HG02798 (cell line): ENCODE measurements around the gene TIMP1.
A peak's percentile ranks its signal among the peaks of the same experiment; 100 is the strongest.
"Not testable (repeated sequence)": the region's sequence is repeated elsewhere in the genome, so short reads cannot be mapped to it uniquely, and the experiment has no call there.

Experiments used
- ATAC-seq: cut with Tn5 transposase; IDR thresholded peaks from one replicate; pipeline ENCODE4 v1.9.1; 2021; ENCODE audit warnings: mild to moderate bottlenecking; ENCODE audit not compliant: unreplicated experiment, poor library complexity

TIMP1 gene

DNA sequence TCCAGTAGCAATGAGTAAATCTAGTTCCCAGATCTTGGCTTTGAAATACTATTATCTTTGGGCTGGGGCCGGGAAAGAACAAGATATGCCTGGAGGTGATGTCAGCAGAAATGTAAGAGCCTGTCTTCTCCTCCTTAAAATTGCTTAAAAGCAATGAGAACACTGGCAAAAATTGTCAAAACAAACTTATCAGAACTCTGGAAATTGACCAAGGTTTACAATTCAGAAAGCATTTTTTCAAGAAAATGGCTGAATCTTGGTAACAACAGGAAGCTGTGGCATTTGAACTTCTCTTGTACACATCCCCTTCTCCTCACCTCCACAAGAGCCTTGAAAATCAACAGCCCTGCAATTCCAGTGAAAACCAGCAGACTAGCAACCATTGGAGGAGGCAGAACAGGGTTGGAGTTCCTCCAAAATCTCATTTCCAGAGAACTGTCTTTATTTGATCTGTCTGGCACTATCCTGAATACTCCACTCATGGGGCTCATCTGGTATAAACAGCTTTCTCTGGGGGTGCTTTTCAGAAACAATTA, 13.5 kb downstream of the TIMP1 start:
- ATAC-seq: no peak

DNA sequence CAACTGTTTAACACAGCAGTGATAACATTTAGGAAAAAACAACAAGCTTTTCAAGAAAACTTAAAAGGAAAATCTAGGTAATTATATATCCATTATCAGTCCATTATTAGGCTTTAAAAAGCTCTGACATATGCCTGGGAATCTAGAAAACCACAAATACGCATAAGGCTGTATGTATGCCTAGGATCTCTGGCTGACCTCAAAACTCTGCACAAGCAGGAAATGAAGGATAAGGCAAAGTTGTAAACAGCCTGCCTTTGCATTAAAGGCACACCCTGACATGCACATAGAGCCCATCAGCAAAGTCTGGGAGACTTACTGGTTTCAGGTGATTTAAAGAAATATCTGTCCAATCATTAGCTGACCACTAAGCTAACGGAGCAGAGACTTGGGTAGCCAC, 14.0 kb downstream of the TIMP1 start:
- ATAC-seq: no peak

DNA sequence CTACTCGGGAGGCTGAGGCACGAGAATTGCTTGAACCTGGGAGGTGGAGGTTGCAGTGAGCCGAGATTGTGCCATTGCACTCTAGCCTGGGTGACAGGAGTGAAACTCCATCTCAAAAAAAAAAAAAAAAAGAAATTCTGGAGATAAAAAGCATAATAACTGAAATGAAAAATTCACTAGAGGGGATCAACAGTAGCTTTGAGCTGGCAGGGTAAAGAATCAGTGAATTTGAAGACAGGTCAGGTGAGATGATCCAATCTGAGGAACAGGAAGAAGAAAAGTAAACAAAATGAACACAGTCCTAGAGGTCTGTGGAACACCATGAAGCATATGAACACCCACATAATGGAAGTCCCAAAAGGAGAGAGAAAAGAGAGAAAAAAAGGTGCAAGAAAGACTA, 15.0 kb downstream of the TIMP1 start:
- no peak for ATAC-seq

DNA sequence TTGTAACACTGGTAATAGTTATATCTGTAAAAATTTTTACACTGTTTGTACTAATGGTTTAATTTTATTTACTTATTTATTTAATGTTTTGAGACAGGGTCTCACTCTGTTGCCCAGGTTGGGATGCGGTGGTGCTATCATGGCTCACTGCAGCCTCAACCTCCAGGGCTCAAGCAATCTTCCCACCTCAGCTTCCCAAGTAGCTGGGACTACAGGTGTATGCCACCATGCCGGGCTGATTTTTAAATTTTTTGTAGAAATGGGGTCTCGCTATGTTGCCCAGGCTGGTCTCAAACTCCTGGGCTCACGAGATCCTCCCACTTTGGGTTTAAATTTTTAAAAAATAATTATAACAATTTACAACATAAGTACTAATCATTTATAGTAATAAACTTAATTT, 20.9 kb downstream of the TIMP1 start:
- ATAC-seq: not testable (repeated sequence)

DNA sequence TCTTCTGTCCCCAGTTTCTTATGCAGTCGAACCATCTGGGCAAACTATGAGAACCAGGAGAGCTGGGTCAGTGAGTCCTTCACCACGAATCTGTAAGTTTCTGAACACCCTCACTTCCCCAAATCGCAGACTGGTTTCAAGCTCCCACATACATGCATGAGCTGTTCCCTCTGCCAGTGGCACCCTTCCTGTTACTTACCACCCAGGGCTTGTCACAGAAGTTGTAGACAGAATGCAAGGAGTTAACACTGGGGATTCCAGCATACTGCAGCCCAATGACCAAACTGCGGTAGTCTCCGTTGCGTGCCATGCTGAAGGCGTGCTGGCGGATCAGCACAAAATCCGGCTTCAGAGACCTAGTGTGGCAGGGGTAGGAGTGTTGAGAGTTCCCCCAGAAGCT, 22.8 kb downstream of the TIMP1 start:
- no peak for ATAC-seq

DNA sequence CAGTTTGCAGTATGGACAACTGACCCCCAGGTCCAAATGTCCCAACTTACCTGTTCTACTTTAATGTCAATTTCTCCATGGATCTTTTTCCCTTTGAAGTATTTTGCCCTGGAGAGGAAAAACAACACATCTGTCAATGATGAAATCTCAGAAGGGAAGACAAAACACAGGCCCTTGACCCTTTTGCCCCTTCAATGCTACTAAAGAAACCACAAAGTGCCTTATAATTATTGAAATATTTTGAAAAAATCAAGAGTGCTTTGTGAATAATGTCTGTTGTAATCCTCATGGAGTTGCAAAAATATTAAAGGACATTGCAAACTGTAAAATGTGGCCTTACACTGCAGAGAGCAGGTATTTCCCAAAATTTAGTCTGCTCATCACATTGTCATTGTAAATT, 24.9 kb downstream of the TIMP1 start:
- no peak for ATAC-seq

DNA sequence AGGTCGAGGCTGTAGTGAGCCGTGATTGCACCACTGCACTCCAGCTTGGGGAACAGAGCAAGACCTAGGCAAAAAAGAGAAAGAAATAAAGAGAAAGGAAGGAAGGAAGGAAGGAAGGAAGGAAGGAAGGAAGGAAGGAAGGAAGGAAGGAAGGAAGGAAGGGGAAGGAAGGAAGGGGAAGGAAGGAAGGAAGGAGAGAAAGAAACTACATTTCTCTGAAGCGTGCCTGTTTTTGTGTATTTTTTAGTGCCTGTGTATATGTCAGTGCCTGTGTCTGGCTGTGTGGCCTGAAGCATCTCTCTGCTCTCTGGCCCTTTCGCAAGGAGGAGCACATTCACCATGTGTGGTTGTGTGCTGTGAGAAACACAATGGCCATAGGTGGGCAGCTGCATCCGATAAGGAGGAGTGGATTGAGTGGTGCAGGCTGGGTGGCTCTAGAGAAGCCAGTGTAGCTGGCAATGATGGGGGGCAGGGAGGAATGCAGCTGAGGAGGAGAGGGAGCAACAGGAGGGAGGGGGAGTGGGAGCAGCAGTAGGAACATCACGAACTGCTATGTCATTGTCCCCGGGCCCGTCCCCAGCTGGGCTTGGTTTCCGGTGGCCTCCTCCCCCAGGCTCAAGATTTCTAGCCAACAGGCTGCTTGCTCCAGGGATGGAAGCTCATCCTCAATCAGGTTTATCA, 26.0 kb downstream of the TIMP1 start:
- ATAC-seq: no peak

DNA sequence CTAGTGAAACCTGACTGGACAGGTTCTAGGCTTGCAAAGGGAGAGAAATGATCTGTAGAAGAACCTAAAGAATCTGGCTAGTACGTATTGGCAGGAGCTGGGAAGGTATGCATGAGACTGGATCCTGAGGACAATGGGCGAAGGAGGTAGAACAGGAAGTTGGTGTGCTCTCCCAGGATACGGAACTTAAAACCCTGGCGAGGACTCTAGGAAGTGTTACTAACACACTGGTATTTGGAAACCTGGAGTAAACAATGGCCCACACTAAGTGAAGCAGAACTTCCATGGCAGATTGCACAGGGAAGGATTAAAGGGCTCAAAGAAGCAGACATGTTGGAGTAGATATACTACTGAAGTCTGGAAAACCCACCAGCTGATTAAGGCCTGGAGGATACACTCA, 28.3 kb downstream of the TIMP1 start:
- ATAC-seq: no peak

DNA sequence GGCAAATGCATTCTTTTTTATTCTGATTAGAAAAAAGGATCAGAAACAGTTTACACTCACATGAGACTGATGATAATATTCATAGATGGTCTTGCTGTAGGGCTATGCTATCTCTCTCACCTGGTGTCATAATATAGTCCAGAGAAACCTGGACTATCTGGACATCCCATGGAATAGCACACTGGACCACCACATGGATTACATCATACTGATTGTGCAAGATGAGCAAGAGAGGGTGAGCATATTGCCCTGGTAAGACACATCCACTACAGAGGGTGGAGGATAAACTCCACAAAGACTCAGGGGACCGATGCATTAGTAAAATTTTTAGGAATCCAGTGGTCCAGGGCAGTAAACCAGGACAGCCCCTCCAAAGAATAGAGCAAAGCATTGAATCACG, 29.3 kb downstream of the TIMP1 start:
- no peak for ATAC-seq

DNA sequence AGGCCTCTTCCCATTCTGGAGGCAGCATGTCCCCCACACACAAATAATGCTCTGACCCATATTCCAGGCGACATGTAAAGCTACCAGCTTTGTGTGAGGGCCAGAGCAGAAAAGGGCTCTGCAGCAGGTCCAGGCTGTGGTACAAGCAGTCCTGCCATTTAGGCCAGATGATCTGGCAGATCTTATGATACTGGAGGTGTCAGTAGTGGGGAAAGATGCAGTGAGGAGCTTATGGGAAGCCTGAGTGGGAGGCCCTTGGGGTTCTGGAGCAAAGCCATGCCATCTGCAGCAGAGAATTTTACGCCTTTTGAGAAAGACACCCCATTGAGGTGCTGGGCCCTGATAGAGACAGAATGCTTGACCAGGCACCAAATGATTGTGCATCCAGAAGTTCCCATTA, 29.7 kb downstream of the TIMP1 start:
- ATAC-seq: no peak

DNA sequence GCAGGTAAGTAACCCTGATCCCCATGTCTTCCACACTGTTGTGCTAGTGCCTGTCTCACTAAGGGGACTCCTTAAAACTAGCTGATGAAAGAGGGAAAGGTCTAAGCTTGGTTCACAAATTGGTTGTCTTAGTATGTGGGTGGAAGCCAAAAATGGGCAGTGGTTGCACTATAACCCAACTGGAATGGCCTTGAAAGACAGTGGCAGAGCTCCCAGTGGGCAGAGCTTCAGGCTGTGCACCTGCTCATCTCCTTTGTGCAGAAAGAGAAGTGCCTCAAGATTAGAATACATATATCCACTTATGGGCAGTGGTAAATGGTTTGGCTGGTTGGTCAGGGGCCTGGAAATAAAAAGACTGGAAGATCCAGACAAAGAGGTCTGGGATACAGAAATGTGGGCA, 30.2 kb downstream of the TIMP1 start:
- no peak for ATAC-seq

DNA sequence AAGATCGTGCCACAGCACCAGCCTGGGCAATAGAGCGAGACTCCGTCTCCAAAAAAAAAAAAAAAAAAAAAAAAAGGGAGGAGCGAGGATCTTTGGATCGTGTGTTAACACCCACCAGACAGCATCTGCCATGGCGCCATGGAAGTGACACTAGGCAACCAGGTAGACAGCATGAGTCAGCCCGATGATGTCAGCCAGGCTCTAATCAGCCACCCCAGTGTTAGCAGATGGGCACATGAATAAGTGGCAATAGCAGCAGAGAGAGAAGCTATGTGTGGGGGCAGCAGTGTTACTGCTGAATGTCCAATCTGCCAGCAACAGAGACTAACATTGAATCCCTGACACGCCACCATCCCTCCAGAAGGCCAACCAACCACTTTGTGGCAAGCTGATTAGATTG, 30.8 kb downstream of the TIMP1 start:
- no peak for ATAC-seq

DNA sequence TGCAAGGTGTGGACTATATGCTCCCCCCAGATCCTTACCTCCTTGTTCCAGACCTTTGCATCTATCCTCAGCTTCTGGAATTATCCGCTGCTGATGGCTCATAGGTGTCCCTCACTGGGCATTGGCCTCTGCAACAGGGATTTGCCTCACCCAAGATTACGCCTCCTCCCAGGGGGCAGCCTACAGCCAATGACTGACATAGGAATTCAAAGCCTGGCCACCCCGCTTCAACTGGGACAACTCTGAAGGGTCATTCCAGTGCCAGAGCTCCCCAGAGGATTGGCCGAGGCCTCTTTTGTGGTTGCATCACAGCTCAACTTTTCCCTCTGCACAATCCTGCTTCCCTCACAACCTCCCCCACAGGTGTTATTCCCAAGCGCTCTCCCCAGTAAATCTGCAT, 32.4 kb downstream of the TIMP1 start:
- no peak for ATAC-seq

DNA sequence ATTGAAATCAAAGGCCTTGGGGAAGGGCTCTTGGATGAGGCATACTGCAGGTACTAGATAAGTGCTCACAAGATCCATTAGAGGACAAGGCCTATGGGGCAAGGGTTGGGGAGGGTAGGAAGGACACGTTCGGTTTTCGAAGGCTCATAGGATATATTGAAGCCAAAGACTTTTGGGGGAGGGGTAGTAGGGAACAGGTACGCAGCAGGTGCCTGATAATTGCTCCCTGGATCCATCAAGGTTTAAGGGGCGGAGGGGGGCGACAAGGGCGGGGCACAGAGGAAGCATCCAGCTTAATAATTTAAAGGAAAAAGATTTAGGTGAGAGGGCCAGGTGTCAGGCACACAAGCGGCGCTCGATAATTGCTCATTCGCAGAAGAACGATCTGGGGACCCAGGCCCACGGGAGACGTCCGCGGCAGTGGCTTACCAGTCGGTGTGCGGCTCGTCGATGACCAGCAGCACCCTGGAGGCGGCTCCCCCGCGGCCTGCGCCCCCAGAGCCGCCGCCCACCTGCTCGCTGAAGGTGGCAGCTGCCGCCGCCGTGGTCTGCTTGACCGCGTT, 36.8 kb downstream of the TIMP1 start:
- no peak for ATAC-seq

DNA sequence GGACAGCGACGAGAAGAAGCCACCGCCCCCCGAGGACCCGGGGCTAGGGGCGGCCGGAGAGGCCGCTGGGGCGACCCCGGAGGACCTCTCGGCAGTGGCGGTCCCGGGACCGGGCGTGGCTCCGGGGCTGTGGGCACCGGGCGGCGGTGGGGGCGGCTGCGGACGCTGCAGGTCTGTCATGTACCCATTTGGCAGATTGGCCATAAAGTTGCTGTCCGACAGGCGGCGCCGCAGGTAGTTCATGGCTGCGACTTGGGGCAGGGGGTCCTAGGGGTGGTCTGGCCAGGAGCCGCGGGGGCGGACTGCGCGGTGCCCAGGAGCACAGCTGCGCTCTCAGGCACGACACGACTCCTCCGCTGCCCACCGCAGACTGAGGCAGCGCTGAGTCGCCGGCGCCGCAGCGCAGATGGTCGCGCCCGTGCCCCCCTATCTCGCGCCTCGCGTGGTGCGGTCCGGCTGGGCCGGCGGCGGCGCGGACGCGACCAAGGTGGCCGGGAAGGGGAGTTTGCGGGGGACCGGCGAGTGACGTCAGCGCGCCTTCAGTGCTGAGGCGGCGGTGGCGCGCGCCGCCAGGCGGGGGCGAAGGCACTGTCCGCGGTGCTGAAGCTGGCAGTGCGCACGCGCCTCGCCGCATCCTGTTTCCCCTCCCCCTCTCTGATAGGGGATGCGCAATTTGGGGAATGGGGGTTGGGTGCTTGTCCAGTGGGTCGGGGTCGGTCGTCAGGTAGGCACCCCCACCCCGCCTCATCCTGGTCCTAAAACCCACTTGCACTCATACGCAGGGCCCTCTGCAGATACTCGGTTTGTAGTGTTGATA, 37.5 kb downstream of the TIMP1 start, which contains the start of gene SYN1:
SYN1 (minus strand) TSS at position 372 of the 817 bp plus-strand sequence; CDS start at position 243, 129 bp downstream.
- ATAC-seq: peak; percentile 82

DNA sequence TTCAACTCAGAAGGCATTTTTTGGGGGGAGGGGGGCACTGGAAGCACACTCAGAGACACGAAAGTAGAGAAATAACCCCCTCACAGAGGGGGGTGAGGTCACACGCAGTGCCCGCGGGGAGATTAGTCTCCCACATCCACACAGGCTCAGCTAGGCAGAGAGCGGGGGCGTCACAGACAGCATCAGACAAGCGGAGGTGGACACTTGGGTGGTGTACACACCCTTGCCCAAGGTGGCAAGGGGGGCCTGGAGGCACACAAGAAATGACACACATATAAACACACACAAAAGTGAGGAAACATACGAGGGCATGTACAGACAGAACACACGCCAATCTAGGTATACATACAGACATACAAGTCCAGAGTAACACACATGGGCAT, 38.1 kb downstream of the TIMP1 start:
- no peak for ATAC-seq

DNA sequence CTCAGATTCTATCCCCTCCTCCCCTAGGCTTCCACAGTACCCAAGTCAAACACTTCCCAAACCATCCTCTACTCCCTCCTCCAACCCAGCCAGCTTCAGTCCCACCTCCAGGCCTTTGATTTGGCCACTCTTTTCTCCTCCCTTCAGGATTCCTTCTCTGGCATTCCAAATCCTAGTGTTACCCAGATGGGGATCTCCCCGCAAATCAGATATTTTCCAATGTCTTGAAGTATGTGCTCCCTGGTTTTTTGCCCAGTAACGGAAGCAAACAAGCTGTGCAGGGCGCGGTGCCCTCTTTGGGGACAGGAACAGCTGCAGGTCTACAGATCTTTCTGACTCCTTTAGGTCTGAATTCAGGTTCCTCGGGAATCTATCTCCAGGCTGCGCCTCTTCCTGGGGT, 39.6 kb downstream of the TIMP1 start:
- ATAC-seq: no peak

DNA sequence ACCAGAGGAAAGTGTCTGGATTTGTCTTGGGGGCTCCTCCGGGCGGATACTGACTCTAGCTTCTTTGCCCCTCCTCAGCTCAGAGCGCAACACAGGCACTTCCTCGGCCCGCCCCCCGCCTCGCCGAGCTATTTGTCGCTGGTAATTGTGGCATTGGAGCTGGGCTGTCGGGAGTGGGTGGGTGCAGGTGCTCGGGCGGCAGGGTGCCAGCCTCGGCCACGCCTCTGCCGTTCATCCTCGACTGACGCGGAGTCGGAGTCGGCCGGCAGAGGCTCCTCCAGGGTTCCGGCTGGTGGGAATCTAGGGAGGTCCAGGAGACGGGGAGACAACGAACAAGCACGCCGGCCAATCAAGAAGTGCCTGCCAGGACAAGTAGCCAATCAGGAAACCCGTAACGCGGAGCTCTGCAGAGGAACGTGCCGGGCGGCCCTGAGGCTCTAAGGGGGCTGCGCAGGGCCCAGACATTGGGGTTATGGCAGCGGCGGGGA, 41.3 kb downstream of the TIMP1 start:
- no peak for ATAC-seq

DNA sequence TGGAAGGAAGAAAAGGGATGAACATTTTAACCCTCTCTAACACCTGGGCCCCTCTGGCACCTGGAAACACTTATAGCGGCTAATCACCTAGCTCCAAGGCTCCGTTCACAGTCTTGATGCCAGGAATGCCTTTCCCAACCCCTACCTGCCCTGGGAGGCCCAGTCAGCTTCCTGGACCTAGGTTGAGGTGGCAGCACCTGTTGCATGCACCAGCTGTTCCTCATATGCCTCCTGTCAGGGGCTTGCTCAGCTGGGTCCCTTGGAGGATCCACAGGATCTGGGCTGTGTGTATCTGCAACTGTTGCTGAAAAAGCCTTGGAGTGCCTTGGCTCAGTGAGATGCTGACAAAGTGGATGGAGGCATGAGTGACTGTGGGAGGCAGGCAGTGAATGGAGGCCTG, 43.1 kb downstream of the TIMP1 start:
- no peak for ATAC-seq

DNA sequence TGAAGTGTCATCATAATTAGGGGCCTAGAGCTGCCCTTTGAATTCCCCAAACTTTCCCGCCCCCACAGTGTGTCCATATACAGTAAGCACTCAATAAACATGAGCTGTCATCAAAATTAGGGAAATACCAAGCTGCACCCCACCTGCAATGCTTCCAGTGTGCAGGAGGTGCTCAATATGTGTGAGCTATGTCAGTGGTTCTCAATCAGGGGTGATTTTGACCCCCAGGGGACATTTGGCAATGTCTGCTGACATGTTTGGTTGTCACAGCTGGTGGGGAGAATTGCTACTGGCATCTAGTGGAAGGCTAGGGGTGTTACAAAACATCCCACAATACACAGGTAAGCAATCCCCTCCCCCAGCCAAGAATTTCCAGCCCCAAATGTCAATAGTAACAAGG, 46.7 kb downstream of the TIMP1 start:
- no peak for ATAC-seq
